K562 (cell line): ENCODE data around the gene ADRM1. TPM values are rescaled to one million over a fixed set of nuclear protein-coding genes. Genes with fewer than 3 reads are reported as not detected.

Experiments
- ATAC-seq: fragments of 200-7000 bp; cut with Tn5 transposase; 3 replicates; pipeline ENCODE4 v1.9.1; 2020; ENCODE audit warnings: moderate library complexity
- BruUV-seq: library from RNA; stranded (reverse); fragments of 400-500 nt; replicated peaks from 2 replicates; lab custom pipeline; 2021; lab: Mats Ljungman, UMichigan
- CTCF ChIA-PET: fragments of 300-600 bp; formaldehyde crosslinking; extraction: SDS; loops from one replicate; lab custom pipeline; 2021; ENCODE audit warnings: low intra/inter-chr PET ratio; lab: Yijun Ruan, JAX
- POLR2A ChIA-PET: fragments of 300-600, 350-650 bp; sonication (Branson Sonifier 250); formaldehyde crosslinking; extraction: SDS; loops from one replicate; lab custom pipeline; 2021; ENCODE audit warnings: antibody characterized with exemption, inconsistent platforms; lab: Yijun Ruan, JAX
- DNase-seq, 4 experiments: peaks; one replicate each; pipeline versions ENCODE4 v3.0.0 to v3.0.0-alpha.2; 2011 to 2018; ENCODE audit warnings: low spot score in 3 of 4, mixed read lengths in 3 of 4; ENCODE audit errors: extremely low read depth in 1 of 4
- FAIRE-seq: peaks from 2 replicates; lab custom pipeline; 2011; peaks lifted over from hg19 to GRCh38; lab: Jason Lieb, UNC
- H2AFZ ChIP-seq: 2 replicates; pipeline ENCODE4 v1.6.0; 2011; ENCODE audit warnings: low read depth, low read length, control low read depth, inconsistent platforms
- H3K27ac ChIP-seq: fragments of 200-600 bp; 3 replicates; pipeline ENCODE4 v1.8.0; 2011; ENCODE audit warnings: low read depth, mild to moderate bottlenecking, control low read depth, inconsistent platforms, low read length, moderate library complexity, mixed read lengths; ENCODE audit errors: extremely low read depth
- H3K27me3 ChIP-seq, 2 experiments: fragments of 300-600 bp in 1 of 2; 2 replicates in 1 of 2; 3 replicates in 1 of 2; pipeline versions ENCODE4 v1.6.0 to v1.8.0; 2011; ENCODE audit warnings: inconsistent platforms in 2 of 2, low read length in 2 of 2, mild to moderate bottlenecking in 1 of 2, mixed read lengths in 1 of 2, moderate library complexity in 1 of 2; ENCODE audit not compliant: control insufficient read depth in 2 of 2, insufficient read depth in 2 of 2
- H3K36me3 ChIP-seq: fragments of 300-600 bp; 3 replicates; pipeline ENCODE4 v1.8.0; 2011; ENCODE audit warnings: mild to moderate bottlenecking, low read length, inconsistent platforms; ENCODE audit not compliant: control insufficient read depth, insufficient read depth
- H3K4me1 ChIP-seq, 2 experiments: fragments of 200-600 bp in 1 of 2; replicated peaks in 1 of 2; 2 replicates in 1 of 2; 3 replicates in 1 of 2; pipeline versions ENCODE4 v1.5.1 to v1.8.0; 2011; ENCODE audit warnings: inconsistent platforms in 2 of 2, low read length in 2 of 2, mild to moderate bottlenecking in 1 of 2, mixed read lengths in 1 of 2, moderate library complexity in 1 of 2; ENCODE audit not compliant: control insufficient read depth in 2 of 2, insufficient read depth in 2 of 2
- H3K4me2 ChIP-seq: 2 replicates; pipeline ENCODE4 v1.6.1; 2011; ENCODE audit warnings: low read length, control low read depth, inconsistent platforms, mixed read lengths; ENCODE audit not compliant: insufficient read depth
- H3K4me3 ChIP-seq: fragments of 200-600 bp; sonication (generic), shearing (Covaris generic); 2 replicates; pipeline ENCODE4 v1.5.1; 2016; ENCODE audit warnings: control low read depth, inconsistent platforms
- H3K79me2 ChIP-seq: fragments of 200-600 bp; 3 replicates; pipeline ENCODE4 v1.8.0; 2011; ENCODE audit warnings: low read length, inconsistent platforms; ENCODE audit not compliant: control insufficient read depth, insufficient read depth
- H3K9ac ChIP-seq, 2 experiments: 2 replicates each; pipeline versions ENCODE4 v1.6.0 to v1.6.1; 2011; ENCODE audit warnings: low read depth in 2 of 2, low read length in 2 of 2, control low read depth in 1 of 2, inconsistent platforms in 1 of 2, mild to moderate bottlenecking in 1 of 2, mixed read lengths in 1 of 2; ENCODE audit not compliant: insufficient read depth in 1 of 2
- H3K9me1 ChIP-seq: one replicate; pipeline ENCODE4 v1.6.0; 2011; ENCODE audit warnings: inconsistent platforms, mild to moderate bottlenecking, low read length, moderate library complexity; ENCODE audit not compliant: control insufficient read depth, insufficient read depth
- H3K9me3 ChIP-seq: replicated peaks from 2 replicates; pipeline ENCODE4 v1.5.1; 2011; ENCODE audit warnings: low read depth, low read length, inconsistent platforms; ENCODE audit not compliant: control insufficient read depth, insufficient read depth
- H4K20me1 ChIP-seq: replicated peaks from 2 replicates; pipeline ENCODE4 v1.6.1; 2011; ENCODE audit warnings: low read length, inconsistent platforms, mixed read lengths; ENCODE audit not compliant: control insufficient read depth, insufficient read depth
- CBX2 ChIP-seq: fragments of 200-600 bp; sonication (generic); IDR thresholded peaks from one replicate; pipeline ENCODE4 v1.6.1; 2012; ENCODE audit warnings: mild to moderate bottlenecking, low read length, inconsistent platforms; ENCODE audit not compliant: insufficient read depth, poor library complexity, severe bottlenecking
- NONO ChIP-seq, 2 experiments: fragments of 200-400 bp in 1 of 2; fragments of 450-650 bp in 1 of 2; formaldehyde crosslinking in 1 of 2; IDR thresholded peaks; 2 replicates each; pipeline ENCODE4 v1.6.1; 2017; ENCODE audit warnings: low read depth in 2 of 2, mild to moderate bottlenecking in 2 of 2, moderate library complexity in 2 of 2, low read length in 1 of 2
- RBFOX2 ChIP-seq: fragments of 200-400 bp; formaldehyde crosslinking; IDR thresholded peaks from 2 replicates; pipeline ENCODE4 v1.6.1; 2017; ENCODE audit warnings: low read depth, mild to moderate bottlenecking, low read length, moderate library complexity
- RFX1 ChIP-seq: fragments of 450-650 bp; IDR thresholded peaks from 2 replicates; pipeline ENCODE4 v1.6.1; 2016; ENCODE audit warnings: mild to moderate bottlenecking, moderate library complexity
- SETDB1 ChIP-seq: IDR thresholded peaks from one replicate; pipeline ENCODE4 v1.6.1; 2012; ENCODE audit warnings: low read length, control low read depth, inconsistent platforms
- SIN3B ChIP-seq: fragments of 450-650 bp; IDR thresholded peaks from 2 replicates; pipeline ENCODE4 v1.6.1; 2017; ENCODE audit warnings: low read depth, mild to moderate bottlenecking, moderate library complexity
- SMAD1 ChIP-seq: fragments of 150-350 bp; IDR thresholded peaks from 2 replicates; pipeline ENCODE4 v1.6.1; 2014; ENCODE audit warnings: low read length, low read depth; ENCODE audit not compliant: partially characterized antibody
- TSC22D4 ChIP-seq: fragments of 450-650 bp; IDR thresholded peaks from 2 replicates; pipeline ENCODE4 v1.6.1; 2016; ENCODE audit warnings: missing genetic modification characterization, missing biosample characterization, control low read depth
- WGBS: fragments of 100-300 bp; shearing (Covaris generic); methylation state at CpG from one replicate; pipeline ENCODE4 v1.1.6; 2016; ENCODE audit warnings: low coverage, mixed read lengths; ENCODE audit not compliant: insufficient coverage; ENCODE audit errors: missing lambda C conversion rate; 5-methylcytosine and 5-hydroxymethylcytosine counted together
- in situ Hi-C: fragments of 300-500 bp; cut with MboI; formaldehyde crosslinking; loops from 4 replicates; pipeline ENCODE4 v1.15.0; 2018; ENCODE audit warnings: inconsistent platforms, mixed read lengths
- intact Hi-C: fragments of 100-400 bp; cut with micrococcal nuclease; formaldehyde crosslinking; loops from 2 replicates; pipeline ENCODE4 v1.14.2; 2022
- polyA plus RNA-seq, 8 experiments: library from polyadenylated mRNA; depleted of rRNA in 4 of 8; stranded (reverse) in 5 of 8; unstranded in 3 of 8; fragments of >200 nt; fragmentation: Nextera tagmentation in 2 of 8; fragmentation: Illumina TruSeq in 1 of 8; extraction: Ambion mirVana in 2 of 8; extraction: Trizol in 1 of 8; gene quantifications; 2 replicates each; pipeline versions ENCODE4 v1.2.1 to v1.2.3, GENCODE V29; 2011 to 2014; ENCODE audit warnings: inconsistent platforms in 1 of 8, missing spikeins in 1 of 8
- total RNA-seq, 7 experiments: library from RNA; depleted of rRNA in 6 of 7; stranded (reverse); fragments of >200 nt in 6 of 7; fragmentation: Illumina TruSeq in 2 of 7; extraction: Trizol in 2 of 7; gene quantifications; 2 replicates each; pipeline versions ENCODE4 v1.2.1 to v1.2.3, GENCODE V29; 2011 to 2021; ENCODE audit warnings: low replicate concordance in 1 of 7

Gene ADRM1
- total and polyA plus RNA-seq, 9 of the 15 experiments (the other 6 are each of a cell fraction or from before 2014, with no cell fraction given) = 5.0 to 223 (median 67.4) TPM

DNA sequence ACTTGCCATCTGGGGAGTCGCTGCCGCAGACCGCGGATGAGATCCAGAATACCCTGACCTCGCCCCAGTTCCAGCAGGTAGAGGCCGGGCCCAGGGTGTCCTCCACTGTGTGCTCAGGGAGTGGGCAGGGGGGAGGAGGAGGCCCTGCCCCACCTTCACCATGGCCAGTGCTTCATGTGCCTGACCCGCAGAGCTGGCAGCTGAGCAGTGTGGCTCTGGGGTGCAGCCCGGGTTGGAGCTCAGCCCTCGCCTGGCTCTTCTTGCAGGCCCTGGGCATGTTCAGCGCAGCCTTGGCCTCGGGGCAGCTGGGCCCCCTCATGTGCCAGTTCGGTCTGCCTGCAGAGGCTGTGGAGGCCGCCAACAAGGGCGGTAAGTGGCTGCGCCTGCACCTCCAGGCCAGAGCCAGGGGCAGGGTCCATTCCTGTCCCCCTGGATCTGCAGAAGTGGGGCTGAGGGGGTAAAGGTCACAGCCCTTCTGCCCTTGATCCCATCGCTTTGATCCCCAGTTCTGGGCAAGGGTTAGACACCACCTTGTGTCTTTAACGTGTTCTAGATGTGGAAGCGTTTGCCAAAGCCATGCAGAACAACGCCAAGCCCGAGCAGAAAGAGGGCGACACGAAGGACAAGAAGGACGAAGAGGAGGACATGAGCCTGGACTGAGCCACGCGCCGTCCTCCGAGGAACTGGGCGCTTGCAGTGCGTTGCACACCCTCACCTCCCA is 5.5 kb downstream of the ADRM1 start:
- H3K79me2 ChIP-seq = peaks cover 34% of the 10 kb centered on the region
- H4K20me1 ChIP-seq = peaks cover 20% of the 10 kb centered on the region
- in situ Hi-C loops = loop anchor here (5.0 to 10.0 kb wide), 3 partner anchors 59 to 307 kb away; partner anchors contain the start of gene LAMA5
- peaks cover 94% of the 10 kb centered on the region for H3K36me3 ChIP-seq
- peaks cover 14 to 65% of the 10 kb centered on the region in 2 experiments for H3K4me1 ChIP-seq
- TSS peak; percentile 23 for BruUV-seq
- ATAC-seq (no peak), FAIRE-seq (no peak), DNase-seq (no peak)
- no peaks in the 10 kb centered on the region for H3K27me3 ChIP-seq
- H3K9me1 ChIP-seq = peaks cover 5% of the 10 kb centered on the region
- H3K27ac ChIP-seq = no peak overlapping the region
- intact Hi-C loops = loop anchor here (10.0 kb wide), 2 partner anchors 187 to 323 kb away; no protein-coding TSS in a partner anchor
- no peak overlapping the region for H3K9ac ChIP-seq
- CTCF ChIA-PET = no interaction called here
- H3K4me3 ChIP-seq = no peak overlapping the region
- no peaks in the 10 kb centered on the region for H3K9me3 ChIP-seq
- WGBS = 92% methylated on average over 25 of the region's 29 CpGs
- no peak overlapping the region for H3K4me2 ChIP-seq
- TF ChIP-seq SIN3B = no peak
- TF ChIP-seq SETDB1 = no peak
- no peak for TF ChIP-seq NONO (IDR thresholded peaks at IDR 0.05; ENCODE audit: low read depth in 2 of 2, low read length in 1 of 2)
- TF ChIP-seq RBFOX2 = peak; percentile 51
- TF ChIP-seq CBX2 = no peak
- no peak for TF ChIP-seq TSC22D4 (tag)
- no peak for TF ChIP-seq SMAD1
- TF ChIP-seq RFX1 = no peak
- no peak overlapping the region for H2AFZ ChIP-seq
- POLR2A ChIA-PET = interaction anchor here (0.9 kb wide), 1 partner anchor 14 kb away, joined by 3 read pairs; no protein-coding TSS in a partner anchor
